Adrenal gland (tissue), 5 donors: ENCODE data around the gene EIF2S2.

ENCODE experiments used
- POLR2A ChIP-seq, 2 donors: fragments of 450-650 bp; IDR thresholded peaks; one replicate each; pipeline ENCODE4 v1.6.1; 2017; ENCODE audit warnings: antibody characterized with exemption in 2 of 2, mild to moderate bottlenecking in 2 of 2, moderate library complexity in 1 of 2
- TF ChIP-seq, protein P1 (sequence below), 6 experiments: fragments of 450-650 bp in 4 of 6; fragments of 200-600 bp in 2 of 6; sonication (generic) in 1 of 6; IDR thresholded peaks; 1 replicate in 5 of 6; 2 replicates in 1 of 6; pipeline versions ENCODE4 v1.5.1 to v1.8.0; 2016 to 2021; ENCODE audit warnings: antibody characterized with exemption in 6 of 6, mild to moderate bottlenecking in 2 of 6, moderate library complexity in 1 of 6
- donor health status: DM: no; HTN: no; CAD: no.

DNA sequence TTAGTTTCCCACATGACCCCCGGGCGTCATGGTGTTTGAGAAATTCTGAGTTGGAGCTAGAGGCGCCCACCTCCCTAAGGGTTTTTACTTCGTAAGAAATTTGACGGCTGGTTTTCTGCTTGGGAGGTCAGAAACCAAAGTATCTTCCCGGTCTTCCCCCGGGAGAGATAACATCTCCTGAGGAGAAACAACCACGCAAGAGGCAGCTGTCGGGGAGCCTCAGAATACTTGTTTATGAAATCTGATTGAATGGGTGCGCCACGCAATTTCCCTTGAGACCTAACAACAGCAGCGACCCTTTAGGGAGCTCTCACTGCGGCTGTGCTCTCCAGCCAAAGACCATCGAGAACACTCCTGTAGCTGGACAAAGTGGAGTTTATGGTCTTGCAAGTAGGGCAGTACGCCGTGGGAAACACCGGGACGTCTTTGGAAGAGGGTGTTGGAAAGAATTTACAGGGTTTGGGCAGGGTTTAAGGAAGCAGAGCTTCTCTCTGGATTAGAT, 608 bp upstream of the EIF2S2 start:
- TF ChIP-seq, protein P1, sequence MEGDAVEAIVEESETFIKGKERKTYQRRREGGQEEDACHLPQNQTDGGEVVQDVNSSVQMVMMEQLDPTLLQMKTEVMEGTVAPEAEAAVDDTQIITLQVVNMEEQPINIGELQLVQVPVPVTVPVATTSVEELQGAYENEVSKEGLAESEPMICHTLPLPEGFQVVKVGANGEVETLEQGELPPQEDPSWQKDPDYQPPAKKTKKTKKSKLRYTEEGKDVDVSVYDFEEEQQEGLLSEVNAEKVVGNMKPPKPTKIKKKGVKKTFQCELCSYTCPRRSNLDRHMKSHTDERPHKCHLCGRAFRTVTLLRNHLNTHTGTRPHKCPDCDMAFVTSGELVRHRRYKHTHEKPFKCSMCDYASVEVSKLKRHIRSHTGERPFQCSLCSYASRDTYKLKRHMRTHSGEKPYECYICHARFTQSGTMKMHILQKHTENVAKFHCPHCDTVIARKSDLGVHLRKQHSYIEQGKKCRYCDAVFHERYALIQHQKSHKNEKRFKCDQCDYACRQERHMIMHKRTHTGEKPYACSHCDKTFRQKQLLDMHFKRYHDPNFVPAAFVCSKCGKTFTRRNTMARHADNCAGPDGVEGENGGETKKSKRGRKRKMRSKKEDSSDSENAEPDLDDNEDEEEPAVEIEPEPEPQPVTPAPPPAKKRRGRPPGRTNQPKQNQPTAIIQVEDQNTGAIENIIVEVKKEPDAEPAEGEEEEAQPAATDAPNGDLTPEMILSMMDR (IDR thresholded peaks at IDR 0.05) = no peak
- TF ChIP-seq POLR2A (IDR thresholded peaks at IDR 0.05) = no peak
